WERI-Rb-1 (cell line): ENCODE data around the gene TBXAS1.

Experiments
- DNase-seq: peaks from one replicate; pipeline ENCODE4 v3.0.0-alpha.2; 2020
- H3K27ac ChIP-seq: fragments of 250-450 bp; sonication (Bioruptor Pico); 2 replicates; pipeline ENCODE4 v1.5.1; 2020; ENCODE audit warnings: mild to moderate bottlenecking, moderate library complexity
- H3K27me3 ChIP-seq: fragments of 250-450 bp; sonication (Bioruptor Pico); 2 replicates; pipeline ENCODE4 v1.5.1; 2021; ENCODE audit warnings: mild to moderate bottlenecking, low read depth, moderate library complexity; ENCODE audit not compliant: insufficient read depth, severe bottlenecking
- H3K36me3 ChIP-seq: fragments of 250-450 bp; sonication (Bioruptor Pico); 2 replicates; pipeline ENCODE4 v1.5.1; 2020; ENCODE audit warnings: mild to moderate bottlenecking, moderate library complexity
- H3K4me3 ChIP-seq: 2 replicates; pipeline ENCODE4 v1.5.1; 2011; ENCODE audit warnings: low read depth, mild to moderate bottlenecking, control low read depth, low read length
- H3K9me3 ChIP-seq: fragments of 250-450 bp; sonication (Bioruptor Pico); 2 replicates; pipeline ENCODE4 v1.5.1; 2021; ENCODE audit warnings: mild to moderate bottlenecking, moderate library complexity; ENCODE audit not compliant: severe bottlenecking
- CTCF ChIP-seq: IDR thresholded peaks from 2 replicates; pipeline ENCODE4 v1.5.1; 2011; ENCODE audit warnings: low read depth, mild to moderate bottlenecking, control low read depth, inconsistent platforms, low read length

TBXAS1 gene

GRCh38 chr7:139949629-139950028 is 120.6 kb downstream of the TBXAS1 start:
- no peak for DNase-seq
- no peak for TF ChIP-seq CTCF
- H3K27ac ChIP-seq, result no peak overlapping the region

GRCh38 chr7:139950881-139951525 is 121.9 kb downstream of the TBXAS1 start:
- H3K4me3 ChIP-seq, result no peak overlapping the region
- no peaks in the 10 kb centered on the region for H3K27me3 ChIP-seq
- TF ChIP-seq CTCF, result no peak
- no peak for DNase-seq
- H3K36me3 ChIP-seq, result no peaks in the 10 kb centered on the region
- H3K27ac ChIP-seq, result no peak overlapping the region
- H3K9me3 ChIP-seq, result peaks cover 11% of the 10 kb centered on the region

More at GRCh38 chr7:139949629-139950028, 120.6 kb downstream of the TBXAS1 start:
- Histone ChIP-seq H3K36me3 (no peaks in the 10 kb centered on the region), H3K9me3 (peaks cover 15% of the 10 kb centered on the region), H3K4me3 (no peak overlapping the region), H3K27me3 (no peaks in the 10 kb centered on the region)

GRCh38 chr7:139953229-139953628 is 124.2 kb downstream of the TBXAS1 start:
- TF ChIP-seq CTCF, result no peak
- no peaks in the 10 kb centered on the region for H3K27me3 ChIP-seq
- no peak overlapping the region for H3K4me3 ChIP-seq
- H3K27ac ChIP-seq, result no peak overlapping the region
- no peaks in the 10 kb centered on the region for H3K36me3 ChIP-seq
- peaks cover under 1% of the 10 kb centered on the region for H3K9me3 ChIP-seq
- no peak for DNase-seq

GRCh38 chr7:139955109-139955820 is 126.2 kb downstream of the TBXAS1 start:
- DNase-seq, result no peak
- no peak overlapping the region for H3K4me3 ChIP-seq

GRCh38 chr7:139958599-139959284 is 129.7 kb downstream of the TBXAS1 start:
- no peak for TF ChIP-seq CTCF
- H3K9me3 ChIP-seq, result no peaks in the 10 kb centered on the region
- H3K27ac ChIP-seq, result no peak overlapping the region
- no peak for DNase-seq
- H3K36me3 ChIP-seq, result no peaks in the 10 kb centered on the region
- no peaks in the 10 kb centered on the region for H3K27me3 ChIP-seq
- H3K4me3 ChIP-seq, result no peak overlapping the region

More at GRCh38 chr7:139955109-139955820, 126.2 kb downstream of the TBXAS1 start:
- H3K9me3 ChIP-seq, result no peaks in the 10 kb centered on the region
- no peaks in the 10 kb centered on the region for H3K27me3 ChIP-seq
- H3K27ac ChIP-seq, result no peak overlapping the region
- no peaks in the 10 kb centered on the region for H3K36me3 ChIP-seq
- TF ChIP-seq CTCF, result no peak
